HUDEP-2 (cell line): ENCODE measurements around the gene ZSWIM2.
"Not testable (repeated sequence)": the region's sequence is repeated elsewhere in the genome, so short reads cannot be mapped to it uniquely, and the experiment has no call there.

Experiments
- DNase-seq, 76 experiments: peaks; one replicate each; lab custom pipeline; 2025; ENCODE audit not compliant: unreplicated experiment in 76 of 76; lab: John Stamatoyannopoulos, UW

Gene ZSWIM2

GRCh38 chr2:186842373-186842772, 6.6 kb downstream of the ZSWIM2 start:
- no peak for DNase-seq

- DNase-seq = no peak
Observed at GRCh38 chr2:186841940-186842339, 7.0 kb downstream of the ZSWIM2 start.

DNA sequence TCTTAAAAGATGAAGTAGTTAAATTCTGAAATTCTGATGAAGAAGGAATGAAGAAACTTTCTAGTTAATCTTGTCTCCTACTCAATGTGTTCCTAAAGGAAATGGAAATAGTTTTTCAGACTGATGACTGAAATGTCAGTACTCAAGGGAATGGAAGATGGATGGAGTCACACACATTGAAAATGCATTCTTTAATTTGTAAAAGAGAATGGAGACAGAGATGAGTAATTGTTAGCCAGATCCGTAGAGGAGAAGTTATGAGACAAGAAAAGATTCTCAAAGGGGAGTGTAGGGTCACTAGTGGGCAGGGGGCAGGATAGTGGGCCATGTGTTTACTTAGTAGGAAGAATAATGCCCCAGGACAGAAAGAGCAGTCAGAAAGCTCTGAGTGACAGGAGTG, 13.3 kb downstream of the ZSWIM2 start:
- no peak for DNase-seq

DNA sequence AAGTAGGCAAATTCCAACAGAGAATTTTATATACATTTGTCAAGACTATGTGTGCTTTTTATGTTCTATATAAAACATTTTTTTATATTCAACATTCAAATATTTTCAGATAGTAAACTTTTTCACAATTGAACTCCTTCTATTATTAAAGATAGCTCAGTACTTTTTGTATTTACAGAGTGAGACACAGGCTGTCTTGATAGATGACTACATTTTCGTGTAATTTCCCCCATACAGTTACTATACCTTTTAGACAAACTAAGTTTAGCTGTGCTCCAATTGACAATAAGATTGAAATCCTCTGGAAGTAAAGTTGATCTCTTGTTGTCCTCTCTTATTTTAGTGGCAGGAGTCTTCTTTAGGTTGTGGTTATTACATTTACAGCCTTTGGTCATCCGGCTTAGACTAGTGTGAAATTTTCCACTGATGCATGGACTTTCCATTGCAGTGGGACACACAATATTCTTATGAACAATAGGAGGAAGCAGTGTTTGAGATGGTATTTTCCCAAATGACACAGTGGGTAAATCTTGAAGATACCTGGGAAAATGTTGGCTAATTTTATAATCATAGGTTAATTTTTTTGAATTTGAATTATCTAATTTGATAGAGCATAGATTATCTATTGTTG, 21.0 kb downstream of the ZSWIM2 start:
- no peak for DNase-seq

DNA sequence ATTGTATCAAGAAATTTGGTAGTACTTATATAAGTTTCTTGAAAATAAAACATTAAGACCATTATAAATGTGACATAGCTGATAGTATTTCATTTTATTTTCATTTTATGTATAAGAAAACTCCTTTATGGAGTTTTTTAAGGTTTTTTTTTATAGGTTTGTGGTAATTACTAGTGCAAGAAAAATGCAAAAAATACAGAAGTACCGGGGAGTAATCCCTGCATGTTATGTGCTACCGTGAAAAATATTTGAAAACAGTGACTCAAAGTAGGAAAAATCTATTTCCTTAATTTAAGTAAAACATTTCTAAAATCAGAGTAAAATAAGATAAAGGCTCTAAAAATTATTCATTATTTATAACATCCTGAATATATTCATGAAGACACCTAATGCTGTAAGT, 21.6 kb downstream of the ZSWIM2 start:
- no peak for DNase-seq

- DNase-seq = no peak
Observed at GRCh38 chr2:186822323-186822722, 26.6 kb downstream of the ZSWIM2 start.

GRCh38 chr2:186820303-186820702, 28.7 kb downstream of the ZSWIM2 start:
- no peak for DNase-seq

DNA sequence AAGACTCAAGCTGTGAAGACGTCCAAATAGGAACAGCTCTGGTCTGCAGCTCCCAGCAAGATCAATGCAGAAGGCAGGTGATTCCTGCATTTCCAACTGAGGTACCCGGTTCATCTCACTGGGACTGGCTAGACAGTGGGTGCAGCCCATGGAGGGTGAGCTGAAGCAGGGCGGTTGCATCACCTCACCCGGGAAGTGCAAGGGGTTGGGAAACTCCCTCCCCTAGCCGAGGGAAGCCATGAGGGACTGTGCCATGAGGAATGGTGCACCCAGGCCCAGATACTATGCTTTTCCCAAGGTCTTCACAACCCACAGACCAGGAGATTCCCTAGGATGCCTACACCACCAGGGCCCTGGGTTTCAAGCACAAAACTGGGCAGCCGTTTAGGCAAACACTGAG, 37.2 kb downstream of the ZSWIM2 start:
- DNase-seq = not testable (repeated sequence)

GRCh38 chr2:186806591-186806990, 42.4 kb downstream of the ZSWIM2 start:
- no peak for DNase-seq

DNA sequence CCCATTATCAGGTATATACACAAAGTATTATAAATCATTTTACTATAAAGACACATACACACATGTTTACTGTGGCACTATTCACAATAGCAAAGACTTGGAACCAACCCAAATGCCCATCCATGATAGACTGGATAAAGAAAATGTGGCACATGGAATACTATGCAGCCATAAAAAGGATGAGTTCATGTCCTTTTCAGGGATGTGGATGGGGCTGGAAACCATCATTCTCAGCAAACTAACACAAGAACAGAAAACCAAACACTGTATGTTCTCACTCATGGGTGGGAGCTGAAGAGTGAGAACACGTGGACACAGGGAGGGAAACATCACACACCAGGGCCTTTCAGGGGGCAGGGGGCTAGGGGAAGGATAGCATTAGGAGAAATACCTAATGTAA, 50.4 kb downstream of the ZSWIM2 start:
- not testable (repeated sequence) for DNase-seq

DNA sequence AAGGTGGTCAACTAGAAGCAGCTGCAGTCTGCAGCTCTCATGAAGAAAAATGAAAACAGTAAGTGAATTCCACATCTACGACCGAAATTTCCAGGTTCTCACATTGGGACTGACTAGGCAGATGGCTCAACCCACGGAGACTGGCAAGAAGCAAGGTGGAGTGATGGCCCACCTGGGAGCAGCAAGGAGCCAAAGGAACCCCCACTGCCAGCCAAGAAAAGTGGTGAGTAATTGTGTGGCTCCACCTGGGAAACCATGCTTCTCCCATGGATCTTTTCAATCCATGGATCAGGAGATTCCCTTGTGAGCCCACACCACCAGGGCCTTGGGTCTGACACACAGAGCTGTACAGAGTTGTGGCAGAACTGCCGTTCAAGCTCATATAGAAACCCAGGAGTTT, 64.0 kb downstream of the ZSWIM2 start:
- DNase-seq = no peak

- no peak for DNase-seq
Observed at GRCh38 chr2:186783254-186783653, 65.7 kb downstream of the ZSWIM2 start.

GRCh38 chr2:186780701-186781316, 68.2 kb downstream of the ZSWIM2 start:
- DNase-seq = no peak
